CD4-positive, CD25-positive, alpha-beta regulatory T cell (primary cell): ENCODE data around the gene BDNF. TPM values are rescaled to one million over a fixed set of nuclear protein-coding genes. Genes with fewer than 3 reads are reported as not detected.

ENCODE experiments used
- ATAC-seq, 2 donors: fragments of 150-1000 bp; cut with Tn5 transposase; one replicate each; pipeline ENCODE4 v1.10.0; 2021; ENCODE audit warnings: low read depth in 2 of 2, moderate number of reproducible peaks in 2 of 2, moderate library complexity in 1 of 2
- DNase-seq, 3 donors: peaks; one replicate each; pipeline versions ENCODE4 v3.0.0 to v3.0.0-alpha.2; 2012 to 2022; ENCODE audit warnings: mixed read lengths in 1 of 3
- H3K27ac ChIP-seq: one replicate; pipeline ENCODE4 v1.7.0; 2013; ENCODE audit warnings: mild to moderate bottlenecking, low read length; ENCODE audit not compliant: insufficient read depth, poor library complexity, severe bottlenecking
- H3K27me3 ChIP-seq: one replicate; pipeline ENCODE4 v1.7.0; 2013; ENCODE audit warnings: low read length; ENCODE audit not compliant: control insufficient read depth, insufficient read depth
- H3K36me3 ChIP-seq: one replicate; pipeline ENCODE4 v1.7.0; 2013; ENCODE audit warnings: mild to moderate bottlenecking, low read length, moderate library complexity; ENCODE audit not compliant: control insufficient read depth, insufficient read depth
- H3K4me1 ChIP-seq: 2 replicates; pipeline ENCODE4 v1.7.0; 2013; ENCODE audit warnings: mild to moderate bottlenecking, low read length; ENCODE audit not compliant: insufficient read depth, control insufficient read depth, poor library complexity, severe bottlenecking
- H3K4me3 ChIP-seq: one replicate; pipeline ENCODE4 v1.7.0; 2013; ENCODE audit warnings: low read depth, mild to moderate bottlenecking, low read length, moderate library complexity
- H3K9me3 ChIP-seq, 2 experiments: 1 replicate in 1 of 2; 2 replicates in 1 of 2; pipeline ENCODE4 v1.7.0; 2013; ENCODE audit warnings: low read length in 2 of 2, mild to moderate bottlenecking in 1 of 2, moderate library complexity in 1 of 2; ENCODE audit not compliant: control insufficient read depth in 2 of 2
- H3K27ac Mint-ChIP-seq, 3 donors: one replicate each; pipeline ENCODE4 v1.8.0; 2020 to 2022; ENCODE audit warnings: mild to moderate bottlenecking in 3 of 3, mixed read lengths in 3 of 3, moderate library complexity in 2 of 3
- H3K27me3 Mint-ChIP-seq: one replicate; pipeline ENCODE4 v1.8.0; 2022; ENCODE audit warnings: mild to moderate bottlenecking, mixed read lengths
- H3K36me3 Mint-ChIP-seq: one replicate; pipeline ENCODE4 v1.8.0; 2020; ENCODE audit warnings: mixed read lengths
- H3K4me1 Mint-ChIP-seq, 4 donors: one replicate each; pipeline ENCODE4 v1.8.0; 2020 to 2022; ENCODE audit warnings: mixed read lengths in 4 of 4, mild to moderate bottlenecking in 1 of 4
- H3K4me3 Mint-ChIP-seq, 4 donors: one replicate each; pipeline ENCODE4 v1.8.0; 2020 to 2022; ENCODE audit warnings: mild to moderate bottlenecking in 4 of 4, mixed read lengths in 4 of 4, moderate library complexity in 3 of 4
- H3K9me3 Mint-ChIP-seq, 7 donors: one replicate each; pipeline ENCODE4 v1.8.0; 2020 to 2022; ENCODE audit warnings: mixed read lengths in 7 of 7, mild to moderate bottlenecking in 3 of 7, moderate library complexity in 2 of 7
- polyA plus RNA-seq, 4 donors: library from polyadenylated mRNA; unstranded; fragments of 300-500 nt; fragmentation: Illumina TruSeq; gene quantifications; one replicate each; pipeline ENCODE4 v1.2.3, GENCODE V29; 2021
- total RNA-seq: library from RNA; stranded (reverse); gene quantifications from one replicate; pipeline ENCODE4 v1.2.3, GENCODE V29; 2022

BDNF gene
- total and polyA plus RNA-seq, 5 donors from 2014 or later, result not detected

DNA sequence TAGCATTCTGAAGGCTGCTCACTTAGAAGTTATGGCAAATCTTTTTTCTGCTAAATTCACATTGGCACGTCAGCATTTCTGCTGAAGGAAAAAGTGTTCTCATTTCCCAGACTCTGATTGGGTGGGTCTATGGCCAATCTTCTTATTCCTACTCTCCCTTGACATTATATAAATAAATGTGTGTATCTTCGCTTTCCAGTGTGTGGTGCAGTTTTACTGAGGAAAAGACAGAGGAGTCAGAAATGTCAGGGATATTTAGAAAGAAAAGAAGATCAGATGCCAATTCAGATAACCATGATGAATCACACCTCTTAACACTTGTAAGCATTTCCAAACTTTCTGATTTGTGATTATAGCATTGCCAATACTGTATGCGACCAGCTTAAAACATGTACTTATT, 3.2 kb upstream of the BDNF start:
- Mint-ChIP-seq H3K4me1 (peaks cover 0 to 27% (median 17%) of the 10 kb centered on the region in 4 donors), H3K27ac (no peak overlapping the region), H3K27me3 (peaks cover 57% of the 10 kb centered on the region), H3K4me3 (no peak overlapping the region), H3K36me3 (no peaks in the 10 kb centered on the region), H3K9me3 (peaks cover 0 to 4% (median 0%) of the 10 kb centered on the region in 7 donors)
- DNase-seq (no peak), ATAC-seq (no peak)
- Histone ChIP-seq H3K36me3 (no peaks in the 10 kb centered on the region), H3K9me3 (no peaks in the 10 kb centered on the region), H3K27me3 (peaks cover 26% of the 10 kb centered on the region), H3K4me1 (peaks cover 15% of the 10 kb centered on the region), H3K4me3 (no peak overlapping the region), H3K27ac (no peak overlapping the region)

DNA sequence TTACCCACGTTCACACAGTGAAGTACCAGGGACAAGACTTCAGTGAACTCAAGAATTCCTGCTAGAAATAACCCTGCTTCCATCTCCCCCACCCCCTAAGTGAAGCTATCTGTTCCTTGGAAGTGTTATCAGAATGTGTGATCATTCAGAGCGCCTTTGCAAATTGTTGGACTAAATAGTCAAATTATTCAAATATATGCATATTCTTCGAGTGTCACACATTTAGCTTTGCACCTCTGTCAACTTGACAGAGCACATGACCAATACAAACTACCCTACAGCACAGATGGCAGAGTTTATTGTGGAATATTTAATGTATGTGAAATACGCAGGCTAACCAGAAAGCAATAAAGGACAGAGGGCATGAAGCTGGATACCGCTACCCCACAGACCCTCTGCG, 2.6 kb upstream of the BDNF start:
- ATAC-seq (no peak), DNase-seq (no peak)
- no peak overlapping the region for H3K27ac ChIP-seq
- Mint-ChIP-seq H3K9me3 (peaks cover 0 to 4% (median 0%) of the 10 kb centered on the region in 7 donors), H3K4me3 (peak overlapping the region in 1 of 4 donors; percentile 0), H3K36me3 (no peaks in the 10 kb centered on the region), H3K4me1 (peaks cover 0 to 27% (median 18%) of the 10 kb centered on the region in 4 donors), H3K27ac (no peak overlapping the region), H3K27me3 (peaks cover 62% of the 10 kb centered on the region)
- H3K27me3 ChIP-seq, result peaks cover 29% of the 10 kb centered on the region
- no peaks in the 10 kb centered on the region for H3K36me3 ChIP-seq
- H3K4me3 ChIP-seq, result no peak overlapping the region
- peaks cover 15% of the 10 kb centered on the region for H3K4me1 ChIP-seq
- no peaks in the 10 kb centered on the region for H3K9me3 ChIP-seq

DNA sequence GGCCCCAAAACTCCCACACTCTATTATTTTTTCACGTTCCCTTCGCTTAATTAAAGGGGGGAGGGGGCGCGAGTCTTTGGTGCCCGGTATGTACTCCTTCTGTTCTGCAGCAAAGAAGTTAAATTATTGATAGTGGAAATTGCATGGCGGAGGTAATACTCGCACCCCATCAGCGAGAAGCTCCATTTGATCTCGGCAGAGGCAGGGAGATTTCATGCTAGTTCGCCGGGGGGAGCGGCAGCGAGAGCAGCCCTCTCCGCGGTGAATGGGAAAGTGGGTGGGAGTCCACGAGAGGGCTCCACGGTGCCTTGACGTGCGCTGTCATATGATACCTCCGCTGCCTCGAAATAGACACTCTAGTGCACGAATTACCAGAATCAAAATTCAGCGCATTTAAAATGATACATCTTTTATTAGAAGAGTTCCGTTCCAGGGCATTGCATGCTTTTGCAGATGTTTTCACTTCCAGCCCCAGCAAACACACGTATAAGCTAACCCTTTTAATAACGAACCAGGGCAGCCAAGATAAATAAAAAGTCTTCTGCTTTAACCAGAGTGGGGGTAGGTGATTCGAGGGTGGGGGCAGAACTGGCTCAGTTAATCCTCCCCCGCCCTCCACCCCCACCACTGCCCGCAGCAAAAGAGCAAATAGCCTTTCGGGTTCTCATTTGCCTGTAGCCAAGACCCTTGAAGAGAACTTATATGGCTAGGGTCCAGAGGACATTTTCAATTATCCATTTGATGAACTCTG, 1.3 kb upstream of the BDNF start:
- Histone ChIP-seq H3K27ac (no peak overlapping the region), H3K9me3 (no peaks in the 10 kb centered on the region), H3K4me3 (no peak overlapping the region), H3K36me3 (no peaks in the 10 kb centered on the region), H3K27me3 (peaks cover 32% of the 10 kb centered on the region), H3K4me1 (peaks cover 15% of the 10 kb centered on the region)
- Mint-ChIP-seq H3K4me1 (peaks cover 0 to 27% (median 18%) of the 10 kb centered on the region in 4 donors), H3K27ac (no peak overlapping the region), H3K36me3 (no peaks in the 10 kb centered on the region), H3K9me3 (peaks cover 0 to 4% (median 0%) of the 10 kb centered on the region in 7 donors), H3K4me3 (peak overlapping the region; percentile 67 to 87 (median 76)), H3K27me3 (peaks cover 71% of the 10 kb centered on the region)
- no peak for ATAC-seq
- no peak for DNase-seq

DNA sequence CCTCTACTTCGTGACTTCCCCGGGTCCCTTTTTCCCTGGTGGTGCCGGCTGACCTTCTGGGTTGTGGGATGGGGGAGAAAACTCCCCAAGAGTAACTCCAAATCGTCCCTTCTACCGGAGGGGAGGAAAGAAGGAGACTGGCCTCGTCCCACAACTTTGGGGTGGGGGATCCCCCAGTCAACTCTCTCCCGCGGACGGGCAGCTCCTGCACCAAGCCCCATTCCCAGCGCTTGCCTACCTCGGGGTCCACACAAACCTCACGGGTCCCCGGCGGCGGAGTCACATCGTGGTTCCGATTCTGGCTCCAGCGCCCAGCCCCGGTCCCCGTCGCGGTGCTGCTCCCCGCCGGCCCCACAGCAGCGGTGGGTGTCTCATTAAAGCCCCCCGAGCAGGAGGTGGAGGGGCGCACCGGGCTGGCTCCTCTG, 317 bp downstream of the BDNF start:
- Histone ChIP-seq H3K36me3 (no peaks in the 10 kb centered on the region), H3K27ac (no peak overlapping the region), H3K4me1 (peaks cover 15% of the 10 kb centered on the region), H3K9me3 (no peaks in the 10 kb centered on the region), H3K4me3 (no peak overlapping the region), H3K27me3 (peaks cover 38% of the 10 kb centered on the region)
- Mint-ChIP-seq H3K4me1 (peaks cover 0 to 27% (median 14%) of the 10 kb centered on the region in 4 donors), H3K27me3 (peaks cover 74% of the 10 kb centered on the region), H3K27ac (no peak overlapping the region), H3K9me3 (peaks cover 0 to 4% (median 0%) of the 10 kb centered on the region in 7 donors), H3K36me3 (no peaks in the 10 kb centered on the region), H3K4me3 (peak overlapping the region in 1 of 4 donors; percentile 80)
- ATAC-seq (no peak), DNase-seq (no peak)

DNA sequence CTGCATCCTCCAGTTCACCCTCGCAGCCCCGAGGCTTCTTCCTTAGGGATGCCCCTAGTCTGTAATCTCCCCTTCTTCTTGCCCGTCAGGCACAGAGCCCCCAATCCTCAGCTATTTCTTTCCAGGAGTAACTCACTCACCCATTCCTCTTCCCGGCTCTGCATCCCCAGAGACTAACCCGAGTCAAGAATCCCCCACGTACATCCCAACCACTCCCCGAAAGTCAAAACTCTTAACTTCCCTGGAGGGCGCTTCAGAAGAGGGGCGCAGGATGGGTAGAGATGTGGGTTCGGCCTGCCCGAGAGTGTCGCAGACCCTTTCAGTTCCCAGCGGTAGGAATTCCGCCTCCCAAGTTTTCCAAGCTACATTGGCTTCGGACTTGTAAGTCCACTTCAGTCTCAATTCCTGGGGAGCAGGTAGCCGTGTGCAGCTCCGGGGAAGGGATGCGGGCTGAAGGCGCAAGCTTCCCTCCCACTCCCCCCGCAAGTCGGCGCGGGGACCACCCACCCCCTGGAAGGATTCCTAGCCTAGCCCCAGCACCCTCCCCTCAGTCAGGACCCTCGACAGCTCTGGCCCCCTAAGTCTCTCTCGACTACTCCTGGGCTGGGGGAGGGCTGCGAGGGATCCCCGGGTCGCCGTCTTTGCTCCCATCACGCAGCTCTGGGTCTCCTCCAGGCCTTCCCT, 871 bp downstream of the BDNF start:
- Mint-ChIP-seq H3K27ac (no peak overlapping the region), H3K9me3 (peaks cover 0 to 4% (median 0%) of the 10 kb centered on the region in 7 donors), H3K4me3 (peak overlapping the region in 3 of 4 donors; percentile 27 to 80 (median 59)), H3K4me1 (peaks cover 0 to 27% (median 14%) of the 10 kb centered on the region in 4 donors), H3K27me3 (peaks cover 74% of the 10 kb centered on the region), H3K36me3 (no peaks in the 10 kb centered on the region)
- Histone ChIP-seq H3K27me3 (peaks cover 38% of the 10 kb centered on the region), H3K9me3 (no peaks in the 10 kb centered on the region), H3K4me3 (no peak overlapping the region), H3K4me1 (peaks cover 15% of the 10 kb centered on the region), H3K27ac (no peak overlapping the region), H3K36me3 (no peaks in the 10 kb centered on the region)
- ATAC-seq, result no peak
- DNase-seq, result no peak

DNA sequence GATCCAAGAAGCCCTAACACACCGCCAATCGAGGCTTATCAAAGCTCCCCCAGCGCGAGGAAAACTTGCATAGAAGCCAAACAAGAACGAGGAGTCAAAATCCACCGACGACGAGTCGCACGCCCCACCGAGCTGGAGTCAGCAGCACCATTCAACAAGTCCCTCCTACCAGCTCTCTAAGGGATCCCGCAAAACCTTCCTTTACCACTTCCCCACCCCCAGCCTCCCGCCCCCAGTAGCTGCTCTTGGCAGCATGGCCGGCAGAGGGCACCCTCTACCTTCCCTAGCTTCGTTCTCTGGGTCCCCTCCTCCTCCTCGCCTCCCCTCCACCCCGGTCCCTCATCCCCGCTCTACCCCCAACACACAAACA, 1.4 kb downstream of the BDNF start:
- Mint-ChIP-seq H3K36me3 (no peaks in the 10 kb centered on the region), H3K27ac (no peak overlapping the region), H3K4me3 (peak overlapping the region in 3 of 4 donors; percentile 27 to 80 (median 59)), H3K27me3 (peaks cover 76% of the 10 kb centered on the region), H3K4me1 (peaks cover 0 to 27% (median 14%) of the 10 kb centered on the region in 4 donors), H3K9me3 (peaks cover 0 to 4% (median 0%) of the 10 kb centered on the region in 7 donors)
- H3K9me3 ChIP-seq, result no peaks in the 10 kb centered on the region
- H3K4me3 ChIP-seq, result no peak overlapping the region
- peak in 2 of 3 donors; percentile 24 to 64 for DNase-seq
- ATAC-seq, result peak; percentile 44 to 67
- peaks cover 15% of the 10 kb centered on the region for H3K4me1 ChIP-seq
- H3K27me3 ChIP-seq, result peaks cover 38% of the 10 kb centered on the region
- no peaks in the 10 kb centered on the region for H3K36me3 ChIP-seq
- no peak overlapping the region for H3K27ac ChIP-seq

DNA sequence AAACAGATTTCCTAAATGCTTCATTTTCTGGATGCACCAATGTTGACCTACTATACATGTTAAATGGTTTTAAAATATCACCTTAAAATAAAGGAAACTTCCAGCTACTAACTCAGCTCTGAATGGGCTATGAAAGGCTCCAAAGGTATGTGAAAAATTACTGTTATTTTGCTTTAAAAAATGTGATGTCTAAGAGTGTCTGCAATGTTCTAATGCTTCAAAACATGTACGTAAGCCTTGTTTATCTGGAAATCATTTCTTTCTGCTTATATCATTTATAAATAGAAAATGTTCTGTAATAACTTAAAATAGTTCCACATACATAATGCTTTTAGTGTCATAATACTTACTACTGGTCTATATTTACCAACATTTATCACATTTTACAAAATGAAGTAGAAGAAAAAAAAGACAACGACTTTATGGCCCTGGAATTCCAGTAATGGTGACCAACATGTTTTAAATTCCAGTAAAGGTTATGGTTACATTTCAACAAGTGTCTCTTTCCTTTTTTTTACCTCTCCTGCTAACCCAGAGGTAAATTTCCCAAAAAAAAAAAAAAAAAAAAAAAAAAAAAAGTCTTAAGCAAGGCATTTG, 2.5 kb downstream of the BDNF start:
- Histone ChIP-seq H3K9me3 (no peaks in the 10 kb centered on the region), H3K4me3 (no peak overlapping the region), H3K27ac (no peak overlapping the region), H3K27me3 (peaks cover 33% of the 10 kb centered on the region), H3K36me3 (no peaks in the 10 kb centered on the region), H3K4me1 (peaks cover 15% of the 10 kb centered on the region)
- no peaks in the 10 kb centered on the region for H3K36me3 Mint-ChIP-seq
- no peak overlapping the region for H3K4me3 Mint-ChIP-seq
- ATAC-seq (no peak), DNase-seq (no peak)
- H3K4me1 Mint-ChIP-seq, result peaks cover 0 to 27% (median 14%) of the 10 kb centered on the region in 4 donors
- H3K27me3 Mint-ChIP-seq, result peaks cover 67% of the 10 kb centered on the region
- H3K27ac Mint-ChIP-seq, result no peak overlapping the region
- peaks cover 0 to 4% (median 0%) of the 10 kb centered on the region in 7 donors for H3K9me3 Mint-ChIP-seq
